ENCODE measurements around the gene ZNF423.
A peak's percentile ranks its signal among the peaks of the same experiment; 100 is the strongest.

DNA sequence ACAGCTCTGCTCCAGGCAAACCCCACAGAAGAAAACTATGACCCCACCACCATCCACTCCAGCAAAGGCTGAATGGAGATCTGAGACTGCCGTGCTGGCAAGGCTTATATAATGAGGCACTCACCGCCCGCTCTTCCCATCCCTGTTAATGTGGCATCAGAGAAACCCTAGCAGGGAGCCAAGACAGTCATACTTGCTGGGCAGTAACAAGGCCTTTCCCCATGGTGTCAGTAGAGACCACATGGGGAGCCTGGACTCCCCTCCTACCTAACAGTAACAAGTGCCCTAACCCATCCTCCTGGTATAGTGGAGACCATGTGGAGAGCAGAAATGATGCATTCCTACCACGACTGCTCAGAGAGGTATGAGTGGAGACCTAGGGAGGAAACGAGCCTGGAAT lies 247.1 kb downstream of the ZNF423 start:
- peak in 3 of 4 experiments; percentile 36 to 67 (median 41) for TF ChIP-seq CTCF (IDR thresholded peaks at IDR 0.05)
- TF ChIP-seq EP300 (IDR thresholded peaks at IDR 0.05): no peak
